HepG2 (cell line): ENCODE data around the gene CALR. TPM values are rescaled to one million over a fixed set of nuclear protein-coding genes. Genes with fewer than 3 reads are reported as not detected.

Experiments
- REL ChIP-seq: sonication (generic); formaldehyde crosslinking; conservative IDR thresholded peaks from 2 replicates; pipeline ENCODE4 v1.8.0; 2022; ENCODE audit warnings: mild to moderate bottlenecking, missing genetic modification reagents, moderate library complexity
- ZBTB8A ChIP-seq: sonication (generic); formaldehyde crosslinking; IDR thresholded peaks from 2 replicates; pipeline ENCODE4 v1.4.0; 2020; ENCODE audit warnings: mild to moderate bottlenecking, low read depth, missing genetic modification reagents, borderline replicate concordance
- ZFP62 ChIP-seq: sonication (generic); formaldehyde crosslinking; IDR thresholded peaks from 2 replicates; pipeline ENCODE4 v1.4.0; 2020; ENCODE audit warnings: missing genetic modification reagents
- ZFP82 ChIP-seq: sonication (generic); formaldehyde crosslinking; IDR thresholded peaks from 2 replicates; pipeline ENCODE4 v1.5.1; 2020; ENCODE audit warnings: mild to moderate bottlenecking, missing genetic modification reagents, borderline replicate concordance
- ZNF17 ChIP-seq: sonication (generic); formaldehyde crosslinking; IDR thresholded peaks from 2 replicates; pipeline ENCODE4 v1.5.0; 2020; ENCODE audit warnings: mild to moderate bottlenecking, missing genetic modification reagents
- ZNF24 ChIP-seq: fragments of 450-650 bp; IDR thresholded peaks from 2 replicates; pipeline ENCODE4 v1.6.1; 2017; ENCODE audit warnings: antibody characterized with exemption, mild to moderate bottlenecking
- ZNF512B ChIP-seq: sonication (generic); formaldehyde crosslinking; IDR thresholded peaks from 2 replicates; pipeline ENCODE4 v1.5.1; 2020; ENCODE audit warnings: missing genetic modification reagents, mild to moderate bottlenecking, borderline replicate concordance
- ZNF747 ChIP-seq: sonication (generic); formaldehyde crosslinking; IDR thresholded peaks from 2 replicates; pipeline ENCODE4 v1.8.1; 2023; ENCODE audit warnings: missing genetic modification reagents, mild to moderate bottlenecking, borderline replicate concordance
- ZNF800 ChIP-seq: sonication (generic); formaldehyde crosslinking; IDR thresholded peaks from 2 replicates; pipeline ENCODE4 v1.4.0; 2020; ENCODE audit warnings: missing genetic modification reagents
- ZNF816 ChIP-seq: sonication (generic); formaldehyde crosslinking; IDR thresholded peaks from 2 replicates; pipeline ENCODE4 v1.8.0; 2022; ENCODE audit warnings: missing genetic modification reagents, mild to moderate bottlenecking, borderline replicate concordance
- polyA plus RNA-seq, 8 experiments: library from polyadenylated mRNA; depleted of rRNA in 3 of 8; stranded (reverse) in 7 of 8; unstranded in 1 of 8; fragments of >200 nt; fragmentation: Illumina TruSeq in 4 of 8; extraction: Trizol in 4 of 8; gene quantifications; 2 replicates each; pipeline versions ENCODE4 v1.2.1 to v1.2.3, GENCODE V29; 2011 to 2016; ENCODE audit warnings: low read depth in 4 of 8, missing spikeins in 1 of 8, mixed read lengths in 1 of 8; ENCODE audit not compliant: insufficient read depth in 1 of 8
- total RNA-seq, 5 experiments: library from RNA; depleted of rRNA; stranded (reverse); fragments of >200 nt; fragmentation: Illumina TruSeq; extraction: Trizol; gene quantifications; 2 replicates each; pipeline ENCODE4 v1.2.3, GENCODE V29; 2016; ENCODE audit warnings: low read depth in 1 of 5
- TF ChIP-seq, protein P1 (sequence below): sonication (generic); formaldehyde crosslinking; IDR thresholded peaks from 2 replicates; pipeline ENCODE4 v1.4.0; 2020; ENCODE audit warnings: missing genetic modification reagents
- TF ChIP-seq, protein P2 (sequence below): IDR thresholded peaks from 2 replicates; pipeline ENCODE4 v1.6.1; 2016; ENCODE audit warnings: missing biosample characterization, missing genetic modification reagents, low read depth
- TF ChIP-seq, protein P3 (sequence below): IDR thresholded peaks from 2 replicates; pipeline ENCODE4 v1.6.1; 2016
- TF ChIP-seq, protein P4 (sequence below): IDR thresholded peaks from 2 replicates; pipeline ENCODE4 v1.6.1; 2018; ENCODE audit warnings: missing genetic modification reagents

CALR gene
- total and polyA plus RNA-seq, 2 of the 13 experiments (the other 11 are each of a cell fraction or from before 2014, with no cell fraction given) = 898 to 934 TPM

GRCh38 chr19:12937093-12937926 lies 1.1 kb upstream of the CALR start (continued):
- TF ChIP-seq ZNF512B (CRISPR knock-in tag) (no peak), ZNF747 (CRISPR knock-in tag) (0 out of 2 replicates have a peak, but pooled peaks have one; percentile 1), ZFP62 (no peak), ZBTB8A (CRISPR knock-in tag) (no peak), ZNF816 (CRISPR knock-in tag) (no peak), ZFP82 (CRISPR knock-in tag) (peak; percentile 69), ZNF17 (CRISPR knock-in tag) (0 out of 2 replicates have a peak, but pooled peaks have one; percentile 1), ZNF800 (no peak), REL (0 out of 2 replicates have a peak, but pooled peaks have one; percentile 34), ZNF24 (no peak)
- TF ChIP-seq, protein P1, sequence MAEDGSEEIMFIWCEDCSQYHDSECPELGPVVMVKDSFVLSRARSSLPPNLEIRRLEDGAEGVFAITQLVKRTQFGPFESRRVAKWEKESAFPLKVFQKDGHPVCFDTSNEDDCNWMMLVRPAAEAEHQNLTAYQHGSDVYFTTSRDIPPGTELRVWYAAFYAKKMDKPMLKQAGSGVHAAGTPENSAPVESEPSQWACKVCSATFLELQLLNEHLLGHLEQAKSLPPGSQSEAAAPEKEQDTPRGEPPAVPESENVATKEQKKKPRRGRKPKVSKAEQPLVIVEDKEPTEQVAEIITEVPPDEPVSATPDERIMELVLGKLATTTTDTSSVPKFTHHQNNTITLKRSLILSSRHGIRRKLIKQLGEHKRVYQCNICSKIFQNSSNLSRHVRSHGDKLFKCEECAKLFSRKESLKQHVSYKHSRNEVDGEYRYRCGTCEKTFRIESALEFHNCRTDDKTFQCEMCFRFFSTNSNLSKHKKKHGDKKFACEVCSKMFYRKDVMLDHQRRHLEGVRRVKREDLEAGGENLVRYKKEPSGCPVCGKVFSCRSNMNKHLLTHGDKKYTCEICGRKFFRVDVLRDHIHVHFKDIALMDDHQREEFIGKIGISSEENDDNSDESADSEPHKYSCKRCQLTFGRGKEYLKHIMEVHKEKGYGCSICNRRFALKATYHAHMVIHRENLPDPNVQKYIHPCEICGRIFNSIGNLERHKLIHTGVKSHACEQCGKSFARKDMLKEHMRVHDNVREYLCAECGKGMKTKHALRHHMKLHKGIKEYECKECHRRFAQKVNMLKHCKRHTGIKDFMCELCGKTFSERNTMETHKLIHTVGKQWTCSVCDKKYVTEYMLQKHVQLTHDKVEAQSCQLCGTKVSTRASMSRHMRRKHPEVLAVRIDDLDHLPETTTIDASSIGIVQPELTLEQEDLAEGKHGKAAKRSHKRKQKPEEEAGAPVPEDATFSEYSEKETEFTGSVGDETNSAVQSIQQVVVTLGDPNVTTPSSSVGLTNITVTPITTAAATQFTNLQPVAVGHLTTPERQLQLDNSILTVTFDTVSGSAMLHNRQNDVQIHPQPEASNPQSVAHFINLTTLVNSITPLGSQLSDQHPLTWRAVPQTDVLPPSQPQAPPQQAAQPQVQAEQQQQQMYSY (CRISPR knock-in tag) = peak; percentile 81
- TF ChIP-seq, protein P2, sequence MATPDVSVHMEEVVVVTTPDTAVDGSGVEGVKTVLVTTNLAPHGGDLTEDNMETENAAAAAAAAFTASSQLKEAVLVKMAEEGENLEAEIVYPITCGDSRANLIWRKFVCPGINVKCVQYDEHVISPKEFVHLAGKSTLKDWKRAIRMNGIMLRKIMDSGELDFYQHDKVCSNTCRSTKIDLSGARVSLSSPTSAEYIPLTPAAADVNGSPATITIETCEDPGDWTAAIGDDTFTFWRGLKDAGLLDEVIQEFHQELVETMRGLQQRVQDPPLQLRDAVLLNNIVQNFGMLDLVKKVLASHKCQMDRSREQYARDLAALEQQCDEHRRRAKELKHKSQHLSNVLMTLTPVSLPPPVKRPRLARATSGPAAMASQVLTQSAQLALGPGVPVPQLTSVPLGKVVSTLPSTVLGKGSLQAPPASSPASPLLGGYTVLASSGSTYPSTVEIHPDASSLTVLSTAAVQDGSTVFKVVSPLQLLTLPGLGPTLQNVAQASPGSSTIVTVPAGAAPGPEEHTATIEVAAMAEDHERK (CRISPR knock-in tag) = no peak
- TF ChIP-seq, protein P3, sequence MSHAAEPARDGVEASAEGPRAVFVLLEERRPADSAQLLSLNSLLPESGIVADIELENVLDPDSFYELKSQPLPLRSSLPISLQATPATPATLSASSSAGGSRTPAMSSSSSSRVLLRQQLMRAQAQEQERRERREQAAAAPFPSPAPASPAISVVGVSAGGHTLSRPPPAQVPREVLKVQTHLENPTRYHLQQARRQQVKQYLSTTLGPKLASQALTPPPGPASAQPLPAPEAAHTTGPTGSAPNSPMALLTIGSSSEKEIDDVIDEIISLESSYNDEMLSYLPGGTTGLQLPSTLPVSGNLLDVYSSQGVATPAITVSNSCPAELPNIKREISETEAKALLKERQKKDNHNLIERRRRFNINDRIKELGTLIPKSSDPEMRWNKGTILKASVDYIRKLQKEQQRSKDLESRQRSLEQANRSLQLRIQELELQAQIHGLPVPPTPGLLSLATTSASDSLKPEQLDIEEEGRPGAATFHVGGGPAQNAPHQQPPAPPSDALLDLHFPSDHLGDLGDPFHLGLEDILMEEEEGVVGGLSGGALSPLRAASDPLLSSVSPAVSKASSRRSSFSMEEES (CRISPR knock-in tag) = 0 out of 2 replicates have a peak, but pooled peaks have one; percentile 18
- TF ChIP-seq, protein P4, sequence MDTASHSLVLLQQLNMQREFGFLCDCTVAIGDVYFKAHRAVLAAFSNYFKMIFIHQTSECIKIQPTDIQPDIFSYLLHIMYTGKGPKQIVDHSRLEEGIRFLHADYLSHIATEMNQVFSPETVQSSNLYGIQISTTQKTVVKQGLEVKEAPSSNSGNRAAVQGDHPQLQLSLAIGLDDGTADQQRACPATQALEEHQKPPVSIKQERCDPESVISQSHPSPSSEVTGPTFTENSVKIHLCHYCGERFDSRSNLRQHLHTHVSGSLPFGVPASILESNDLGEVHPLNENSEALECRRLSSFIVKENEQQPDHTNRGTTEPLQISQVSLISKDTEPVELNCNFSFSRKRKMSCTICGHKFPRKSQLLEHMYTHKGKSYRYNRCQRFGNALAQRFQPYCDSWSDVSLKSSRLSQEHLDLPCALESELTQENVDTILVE (CRISPR knock-in tag) = no peak
